Large intestine (tissue), 3 donors: ENCODE measurements around the gene MOSPD3. TPM values are rescaled to one million over a fixed set of nuclear protein-coding genes. Genes with fewer than 3 reads are reported as not detected.

Source experiments
- DNase-seq, 2 donors: peaks; one replicate each; pipeline versions ENCODE4 v3.0.0 to v3.0.0-alpha.2; 2013
- H3K27ac ChIP-seq: one replicate; pipeline ENCODE4 v1.5.1; 2013; ENCODE audit warnings: low read length
- H3K27me3 ChIP-seq: 2 replicates; pipeline ENCODE4 v1.6.1; 2013; ENCODE audit warnings: low read length; ENCODE audit not compliant: control insufficient read depth, insufficient read depth
- H3K36me3 ChIP-seq: 2 replicates; pipeline ENCODE4 v1.6.1; 2013; ENCODE audit warnings: low read length; ENCODE audit not compliant: control insufficient read depth, insufficient read depth
- H3K4me1 ChIP-seq: one replicate; pipeline ENCODE4 v1.6.1; 2013; ENCODE audit warnings: low read length; ENCODE audit not compliant: control insufficient read depth, insufficient read depth
- H3K4me3 ChIP-seq: one replicate; pipeline ENCODE4 v1.5.1; 2013; ENCODE audit warnings: low read length
- H3K9me3 ChIP-seq: one replicate; pipeline ENCODE4 v1.6.1; 2013; ENCODE audit warnings: mild to moderate bottlenecking, low read depth, low read length, moderate library complexity; ENCODE audit not compliant: control insufficient read depth
- WGBS: methylation state at CpG from one replicate; pipeline ENCODE4 v1.1.5; 2013; ENCODE audit warnings: low lambda C conversion rate; ENCODE audit not compliant: insufficient coverage; 5-methylcytosine and 5-hydroxymethylcytosine counted together
- polyA plus RNA-seq: library from polyadenylated mRNA; unstranded; fragments of 120-200 nt; gene quantifications from one replicate; pipeline ENCODE4 v1.2.1, GENCODE V29; 2013

MOSPD3 gene
- polyA plus RNA-seq, 1 donor = 13.7 TPM

DNA sequence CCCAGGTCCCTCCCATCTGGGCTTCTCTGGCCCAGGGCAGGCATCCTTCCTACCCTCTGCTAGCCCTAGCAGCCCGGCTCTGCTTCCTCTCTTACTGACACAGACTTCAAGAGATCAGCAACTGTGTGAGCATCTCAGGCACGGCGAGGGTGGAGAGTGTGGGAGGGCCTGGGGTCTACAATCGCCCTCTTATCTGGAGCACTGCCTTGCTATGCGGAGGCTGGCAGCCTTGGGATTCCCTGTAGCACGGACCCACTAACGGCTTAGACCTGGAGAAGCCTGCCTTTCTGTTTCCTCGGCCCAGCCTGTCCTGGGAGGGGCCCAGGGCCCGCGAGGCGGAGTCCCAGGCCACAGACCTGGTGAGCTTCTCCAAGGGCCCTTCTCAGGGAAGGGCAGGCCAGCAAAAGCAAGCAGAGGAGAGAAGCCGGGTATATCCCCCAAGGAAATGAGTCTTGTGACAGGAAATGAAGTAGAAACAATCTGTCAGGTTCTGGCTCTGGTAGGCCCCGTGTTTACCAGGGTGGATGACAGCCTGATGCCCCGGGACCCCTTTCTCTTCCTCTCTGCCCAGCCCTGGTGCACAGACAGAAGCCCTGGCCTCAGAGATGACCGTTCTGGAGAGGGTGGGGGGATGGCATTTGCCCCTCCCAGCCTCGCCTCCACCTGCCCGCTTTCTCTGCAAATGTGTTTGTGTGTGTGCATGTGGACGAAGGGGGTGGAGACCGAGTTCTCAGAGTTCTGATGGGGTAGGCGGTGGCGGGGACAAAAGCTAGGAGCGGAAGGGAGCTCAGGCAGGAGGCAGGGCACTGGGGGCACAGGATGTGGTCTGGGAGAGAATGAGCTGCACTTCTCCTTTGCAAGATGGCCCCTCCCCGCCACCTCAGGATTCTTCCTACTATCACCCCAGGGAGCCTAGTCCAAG lies 28.9 kb upstream of the MOSPD3 start:
- no CpG with 5 or more reads among the region's 23 CpGs for WGBS
- H3K9me3 ChIP-seq = no peaks in the 10 kb centered on the region
- no peaks in the 10 kb centered on the region for H3K27me3 ChIP-seq
- peak overlapping the region; percentile 99 for H3K27ac ChIP-seq
- peak overlapping the region; percentile 95 for H3K4me3 ChIP-seq
- DNase-seq = peak; percentile 67 to 71
- peaks cover 28% of the 10 kb centered on the region for H3K4me1 ChIP-seq
- H3K36me3 ChIP-seq = peaks cover 38% of the 10 kb centered on the region

DNA sequence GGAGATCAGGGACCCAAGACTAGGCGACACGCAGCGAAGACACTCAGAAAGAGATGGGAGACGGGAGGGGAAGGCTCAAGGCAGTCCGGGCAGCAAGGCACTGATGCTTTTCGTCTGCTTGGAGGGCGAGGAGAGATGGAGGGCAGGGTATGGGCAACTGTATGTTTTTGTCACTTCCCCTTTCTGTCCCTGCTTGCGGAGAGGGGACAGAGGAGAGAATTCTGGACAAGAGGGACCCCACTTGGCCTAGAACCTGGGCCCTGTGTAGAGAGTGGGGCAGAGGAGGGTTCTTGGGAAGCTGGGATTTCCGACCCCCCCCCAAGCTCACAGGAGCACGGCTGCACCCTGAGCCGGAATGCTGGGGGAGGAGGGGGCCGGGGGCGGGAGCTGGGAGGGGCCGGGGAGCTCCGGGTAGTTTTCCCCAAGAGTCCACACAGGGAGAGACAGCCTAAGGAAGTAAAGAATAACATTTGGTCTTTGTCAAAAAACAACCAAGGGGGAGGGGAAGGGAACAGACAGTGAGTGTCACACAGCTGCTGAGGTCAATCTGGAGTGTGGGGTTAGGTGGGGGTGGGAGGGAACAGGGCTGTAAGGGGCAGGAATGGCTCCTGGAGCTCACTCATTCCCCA lies 28.2 kb upstream of the MOSPD3 start:
- H3K4me1 ChIP-seq = peaks cover 28% of the 10 kb centered on the region
- no peak for DNase-seq
- H3K36me3 ChIP-seq = peaks cover 33% of the 10 kb centered on the region
- WGBS = no CpG with 5 or more reads among the region's 15 CpGs
- H3K27me3 ChIP-seq = no peaks in the 10 kb centered on the region
- H3K4me3 ChIP-seq = peak overlapping the region; percentile 95
- H3K9me3 ChIP-seq = no peaks in the 10 kb centered on the region
- H3K27ac ChIP-seq = peak overlapping the region; percentile 99

DNA sequence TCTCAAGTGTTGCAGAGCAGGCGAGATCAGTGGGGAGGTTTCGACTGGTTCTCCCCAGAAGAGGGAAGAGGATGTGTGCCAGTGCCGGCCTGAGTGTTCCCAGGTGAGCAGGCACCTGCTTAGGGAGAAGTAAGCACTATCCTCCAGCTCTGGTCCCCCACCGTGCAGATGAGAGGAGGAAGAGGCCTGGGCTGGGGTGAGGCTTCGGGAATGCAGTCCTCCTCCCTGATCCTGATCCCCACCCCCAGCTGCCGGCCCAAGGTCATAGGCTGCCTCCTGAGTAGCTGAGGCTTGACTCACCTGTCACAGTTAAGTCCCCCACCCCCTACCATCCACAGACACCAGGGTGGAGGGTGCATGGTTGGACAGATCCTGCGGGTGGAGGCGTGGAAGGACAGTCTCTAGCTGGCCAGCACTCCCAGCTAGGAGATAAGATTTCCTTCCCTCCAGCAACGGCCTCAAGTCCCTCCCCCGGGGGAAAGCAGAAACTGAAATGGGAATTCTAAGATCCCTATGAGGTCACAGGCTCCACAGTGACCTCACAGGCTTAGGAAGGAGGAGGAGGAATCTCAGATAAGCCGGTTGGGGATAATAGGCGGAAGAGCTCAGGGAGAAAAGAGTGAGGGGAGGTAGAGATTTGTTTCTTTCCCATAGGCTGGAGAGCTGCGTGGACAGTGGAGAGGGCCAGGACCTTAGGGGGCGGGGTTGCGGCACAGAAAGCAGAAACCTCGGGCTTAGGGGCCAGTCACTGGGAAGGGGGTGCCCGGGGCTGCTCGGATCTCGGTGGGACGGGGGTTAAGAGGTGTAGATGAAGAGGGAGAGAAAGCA lies 27.4 kb upstream of the MOSPD3 start:
- no CpG with 5 or more reads among the region's 20 CpGs for WGBS
- Histone ChIP-seq H3K9me3 (no peaks in the 10 kb centered on the region), H3K36me3 (peaks cover 28% of the 10 kb centered on the region), H3K4me1 (peaks cover 28% of the 10 kb centered on the region), H3K4me3 (peak overlapping the region; percentile 95), H3K27ac (peak overlapping the region; percentile 99), H3K27me3 (peaks cover 5% of the 10 kb centered on the region)
- peak; percentile 86 to 92 for DNase-seq

DNA sequence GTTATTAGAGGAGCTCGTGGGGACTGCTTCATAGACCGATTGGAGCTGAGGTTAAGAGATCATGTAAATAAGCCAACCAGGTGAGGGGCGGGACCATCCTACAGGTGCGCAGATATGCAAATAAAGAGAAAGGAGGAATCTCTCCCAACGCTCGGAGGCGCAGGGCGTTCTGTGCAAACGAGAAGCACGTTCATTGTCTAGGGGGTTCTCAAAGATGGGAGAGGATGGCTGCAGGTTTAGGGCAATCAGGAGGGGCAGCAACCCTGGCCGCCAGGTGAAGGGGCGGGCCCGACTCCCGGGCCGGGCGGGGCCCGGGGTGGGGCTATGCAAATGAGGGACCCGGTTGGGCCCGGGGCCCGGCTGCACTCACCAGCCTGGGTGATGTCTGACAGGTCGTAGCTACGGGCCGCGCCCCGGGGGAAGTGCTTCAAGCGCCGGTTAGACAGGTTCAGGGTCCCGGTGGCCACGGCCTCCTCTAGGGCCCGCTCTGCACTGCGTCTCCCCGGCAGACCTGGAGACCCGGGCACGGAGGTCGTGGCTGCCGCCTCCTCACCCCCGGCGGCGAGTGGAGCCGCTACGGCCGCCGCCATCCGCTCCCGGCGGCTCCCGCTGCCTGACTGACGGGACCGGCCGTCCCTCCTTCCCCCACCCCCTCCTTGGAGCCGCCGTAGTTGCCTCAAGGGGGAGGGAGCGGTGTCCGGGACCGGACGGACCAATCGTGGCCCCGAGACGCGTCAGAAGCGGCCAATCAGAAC lies 26.7 kb upstream of the MOSPD3 start, which contains the start of gene LRCH4:
TSS of gene LRCH4 (minus strand) at position 619 of the 755 bp plus-strand sequence. CDS start at position 590, 29 bp downstream.
- H3K4me1 ChIP-seq = peaks cover 31% of the 10 kb centered on the region
- peaks cover 13% of the 10 kb centered on the region for H3K27me3 ChIP-seq
- H3K9me3 ChIP-seq = no peaks in the 10 kb centered on the region
- H3K36me3 ChIP-seq = peaks cover 21% of the 10 kb centered on the region
- H3K4me3 ChIP-seq = peak within 1 kb of the TSS; percentile 95
- H3K27ac ChIP-seq = peak within 1 kb of the TSS; percentile 99
- WGBS = no CpG with 5 or more reads among the region's 61 CpGs
- peak; percentile 66 to 86 for DNase-seq

DNA sequence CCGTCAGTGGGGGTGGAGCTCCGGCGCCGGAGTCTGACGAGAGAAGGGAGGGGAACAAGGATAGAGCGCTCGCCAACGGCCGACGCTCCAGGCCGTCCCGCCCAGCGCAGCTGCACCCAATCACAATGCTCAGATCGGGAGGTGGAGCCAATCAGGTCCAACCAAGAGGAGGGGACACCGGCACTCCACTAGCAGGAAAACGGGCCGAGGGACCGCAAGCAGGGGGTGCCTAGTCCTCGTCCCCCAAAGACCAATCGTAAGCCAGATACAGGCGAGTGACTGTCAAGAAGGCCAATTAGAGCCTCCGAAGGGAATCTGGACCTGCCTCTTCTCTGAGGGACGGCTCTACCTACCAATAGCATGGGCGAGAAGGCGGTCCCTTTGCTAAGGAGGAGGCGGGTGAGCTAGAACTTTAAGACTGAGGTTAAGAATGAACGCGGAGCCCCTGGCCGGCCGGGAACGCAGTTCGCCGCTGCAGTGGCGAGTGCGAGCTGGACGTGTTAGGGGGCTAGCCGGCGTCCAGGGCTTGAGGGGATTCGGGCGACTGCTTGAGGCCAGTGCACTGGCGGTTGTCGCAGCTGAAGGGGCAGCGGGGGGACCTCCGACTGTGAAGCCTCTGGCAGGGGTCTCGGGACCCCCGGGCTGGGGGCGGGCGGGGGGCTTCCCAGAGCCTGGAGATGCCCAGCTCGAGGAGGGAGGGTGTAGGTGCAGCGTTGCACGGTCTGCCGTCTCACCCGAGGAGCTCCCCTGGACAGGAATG lies 25.9 kb upstream of the MOSPD3 start, which contains the start of gene FBXO24:
TSS of gene FBXO24 (plus strand) at position 63 of the 760 bp plus-strand sequence. CDS start at position 361, 298 bp downstream.
- Histone ChIP-seq H3K4me1 (peaks cover 32% of the 10 kb centered on the region), H3K4me3 (peak within 1 kb of the TSS; percentile 95), H3K9me3 (no peaks in the 10 kb centered on the region), H3K27ac (peak within 1 kb of the TSS; percentile 99), H3K36me3 (peaks cover 13% of the 10 kb centered on the region), H3K27me3 (peaks cover 14% of the 10 kb centered on the region)
- DNase-seq = peak; percentile 100
- no CpG with 5 or more reads among the region's 53 CpGs for WGBS

DNA sequence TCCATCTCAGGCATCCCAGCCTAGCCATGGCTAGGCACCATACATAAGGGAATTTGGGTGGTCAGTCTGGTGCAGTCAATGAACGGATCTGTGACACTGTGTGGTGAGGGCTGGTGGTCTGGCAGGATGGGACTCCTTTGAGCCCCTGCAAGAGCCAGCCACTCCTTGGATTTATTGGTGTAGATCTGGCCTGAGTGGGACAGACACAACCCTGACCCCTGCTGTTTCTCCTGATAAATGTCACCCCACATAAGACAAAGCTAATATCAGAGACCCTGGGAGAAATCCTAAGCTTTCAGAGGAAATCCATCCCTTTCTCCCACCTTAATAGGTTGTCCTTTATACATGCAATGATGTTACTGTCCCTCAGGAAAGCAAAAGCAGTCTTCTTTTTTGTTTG lies 23.9 kb upstream of the MOSPD3 start:
- H3K9me3 ChIP-seq = no peaks in the 10 kb centered on the region
- peaks cover 18% of the 10 kb centered on the region for H3K4me1 ChIP-seq
- no peak overlapping the region for H3K27ac ChIP-seq
- H3K36me3 ChIP-seq = no peaks in the 10 kb centered on the region
- no peak for DNase-seq
- H3K27me3 ChIP-seq = peaks cover 14% of the 10 kb centered on the region
- WGBS = no CpG with 5 or more reads among the region's 1 CpG
- H3K4me3 ChIP-seq = no peak overlapping the region

DNA sequence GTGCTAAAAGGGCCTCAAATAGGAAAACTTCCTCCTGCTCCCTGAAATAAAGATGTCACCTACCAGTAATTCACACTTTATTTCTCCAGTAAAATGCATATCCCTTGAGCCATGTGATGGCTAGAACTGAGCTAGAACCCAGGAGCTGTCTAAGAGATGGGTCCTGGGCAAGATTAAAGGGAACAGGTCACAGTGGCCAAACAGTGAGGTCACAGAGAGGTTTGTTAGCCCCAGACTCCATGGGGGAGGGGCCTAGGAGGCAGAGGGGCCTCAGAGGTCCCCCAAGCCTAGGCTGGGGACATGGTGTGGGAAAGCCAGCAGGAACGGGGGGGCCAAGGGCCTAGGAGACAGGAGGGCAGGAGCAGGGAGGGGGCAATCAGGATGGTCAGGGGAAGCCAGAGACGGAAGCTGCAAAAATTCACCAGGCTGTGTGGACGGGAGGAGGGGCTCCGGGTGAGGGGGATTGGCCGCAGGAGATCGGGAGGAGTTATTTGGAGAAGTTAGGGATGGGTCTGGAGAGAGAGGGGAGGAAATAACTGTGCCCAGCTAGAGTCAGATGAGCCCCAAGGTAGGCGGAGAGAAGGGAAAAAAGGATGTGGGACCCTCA lies 22.9 kb upstream of the MOSPD3 start:
- no peak for DNase-seq
- Histone ChIP-seq H3K27me3 (peaks cover 14% of the 10 kb centered on the region), H3K27ac (peak overlapping the region; percentile 41), H3K36me3 (no peaks in the 10 kb centered on the region), H3K4me1 (peaks cover 8% of the 10 kb centered on the region), H3K9me3 (no peaks in the 10 kb centered on the region), H3K4me3 (peak overlapping the region; percentile 28)
- WGBS = 50% methylated on average over 4 of the region's 7 CpGs

DNA sequence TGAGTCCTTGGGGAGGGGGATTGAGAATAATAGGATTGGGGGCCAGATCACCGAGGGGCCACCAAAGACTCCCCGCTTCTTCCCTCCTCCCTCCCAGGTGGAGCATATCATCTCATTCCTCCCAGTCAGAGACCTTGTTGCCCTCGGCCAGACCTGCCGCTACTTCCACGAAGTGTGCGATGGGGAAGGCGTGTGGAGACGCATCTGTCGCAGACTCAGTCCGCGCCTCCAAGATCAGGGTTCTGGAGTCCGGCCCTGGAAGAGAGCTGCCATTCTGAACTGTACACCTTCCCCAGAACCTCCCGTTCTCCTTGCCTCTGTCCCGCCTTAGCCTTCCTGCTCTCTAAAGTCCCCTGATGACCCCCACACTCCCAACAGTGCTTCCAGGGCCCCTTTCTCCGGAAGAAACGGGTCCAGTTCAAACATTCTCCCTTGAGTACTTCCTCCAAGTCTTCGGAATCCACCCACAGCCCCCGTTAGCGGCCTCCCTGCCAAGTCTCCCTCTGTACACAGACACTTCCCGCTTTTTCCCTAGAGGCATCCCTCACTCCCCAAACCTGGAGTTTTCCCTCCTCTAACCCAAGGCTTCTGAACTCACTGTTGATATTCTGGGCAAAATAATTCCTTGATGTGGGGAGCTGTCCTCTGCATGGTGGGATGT lies 22.1 kb upstream of the MOSPD3 start:
- Histone ChIP-seq H3K36me3 (no peaks in the 10 kb centered on the region), H3K9me3 (no peaks in the 10 kb centered on the region), H3K27me3 (peaks cover 14% of the 10 kb centered on the region), H3K27ac (peak overlapping the region; percentile 41), H3K4me3 (peak overlapping the region; percentile 28), H3K4me1 (peaks cover 4% of the 10 kb centered on the region)
- DNase-seq = peak in 1 of 2 donors; percentile 23
- 0% methylated on average over 1 of the region's 20 CpGs for WGBS
